Activated naive CD8-positive, alpha-beta T cell treated with anti-CD3 and anti-CD28 coated beads, Interleukin-2, amount 10 ng/mL, durations not matched to agents 7 days and 5 days (primary cell): ENCODE results near the gene ATE1. TPM values are rescaled to one million over a fixed set of nuclear protein-coding genes. Genes with fewer than 3 reads are reported as not detected.
A peak's percentile ranks its signal among the peaks of the same experiment; 100 is the strongest.
"Not testable (repeated sequence)": the region's sequence is repeated elsewhere in the genome, so short reads cannot be mapped to it uniquely, and the experiment has no call there.

Experiments used
- ATAC-seq: fragments of 150-1000 bp; cut with Tn5 transposase; one replicate; pipeline ENCODE4 v1.10.0; 2021; ENCODE audit warnings: low read depth, moderate library complexity
- POLR2A ChIA-PET: fragments of 350-600 bp; sonication (Branson Sonifier 250); formaldehyde crosslinking; loops from one replicate; lab custom pipeline; 2021; ENCODE audit warnings: antibody characterized with exemption; lab: Charles Lee
- DNase-seq: peaks from one replicate; pipeline ENCODE4 v3.0.0; 2021
- H3K27ac Mint-ChIP-seq: one replicate; pipeline ENCODE4 v1.8.0; 2022; ENCODE audit warnings: mild to moderate bottlenecking, mixed read lengths
- H3K27me3 Mint-ChIP-seq: one replicate; pipeline ENCODE4 v1.8.0; 2022; ENCODE audit warnings: mild to moderate bottlenecking, moderate library complexity, mixed read lengths
- H3K36me3 Mint-ChIP-seq: one replicate; pipeline ENCODE4 v1.8.0; 2021; ENCODE audit warnings: mild to moderate bottlenecking, mixed read lengths
- H3K4me1 Mint-ChIP-seq: one replicate; pipeline ENCODE4 v1.8.0; 2021; ENCODE audit warnings: mixed read lengths
- H3K4me3 Mint-ChIP-seq: one replicate; pipeline ENCODE4 v1.8.0; 2022; ENCODE audit warnings: mild to moderate bottlenecking, moderate library complexity, mixed read lengths
- H3K9me3 Mint-ChIP-seq: one replicate; pipeline ENCODE4 v1.8.0; 2021; ENCODE audit warnings: mixed read lengths
- total RNA-seq, 2 experiments: library from RNA; stranded (reverse); gene quantifications; one replicate each; pipeline ENCODE4 v1.2.3, GENCODE V29; 2021

Gene ATE1
- total RNA-seq, result 10 to 100 TPM; 21.9 to 27.1 TPM

DNA sequence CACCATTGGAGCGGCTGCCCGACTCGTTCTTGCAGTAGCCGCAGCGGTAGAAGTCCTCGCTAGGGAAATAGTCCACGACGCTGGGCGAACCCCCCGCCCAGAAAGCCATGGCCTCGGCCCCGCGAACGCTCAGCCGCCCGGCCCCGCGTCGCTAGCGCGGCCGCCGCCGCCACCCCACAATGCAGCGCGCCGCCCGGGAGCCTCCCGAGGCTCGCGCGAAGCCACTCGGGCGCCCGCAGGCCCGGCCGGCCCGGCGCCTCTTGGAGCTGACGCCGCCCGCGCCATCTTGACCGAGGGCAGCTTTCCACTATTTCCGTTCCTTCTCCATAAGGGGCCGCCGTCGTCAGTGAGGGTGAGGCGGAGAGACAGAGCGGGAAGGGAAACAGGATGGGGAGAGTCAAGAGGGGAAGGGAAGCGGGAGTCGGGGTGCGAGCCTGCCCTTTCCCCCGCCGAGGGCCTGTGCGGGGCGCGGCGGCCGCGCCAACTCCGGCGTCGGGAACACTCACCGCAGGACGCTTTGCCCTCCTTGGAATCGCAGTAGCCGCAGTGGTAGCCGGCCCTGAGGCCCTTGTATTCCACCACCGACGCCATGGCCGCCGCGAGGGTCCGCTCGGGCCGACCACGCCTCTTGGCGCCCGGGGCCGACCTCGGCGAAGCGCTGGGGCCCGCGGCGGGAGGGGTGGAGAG, at the start of gene ATE1:
Gene ATE1 (minus strand): TSS at position 191 of the 687 bp plus-strand sequence. CDS start 82 bp downstream, at position 109.
- no peaks in the 10 kb centered on the region for H3K27me3 Mint-ChIP-seq
- H3K36me3 Mint-ChIP-seq, result peaks cover 1% of the 10 kb centered on the region
- no peaks in the 10 kb centered on the region for H3K9me3 Mint-ChIP-seq
- peak within 1 kb of the TSS; percentile 93 for H3K4me3 Mint-ChIP-seq
- DNase-seq (peak; percentile 89), ATAC-seq (peak; percentile 94)
- peaks cover 7% of the 10 kb centered on the region for H3K4me1 Mint-ChIP-seq
- POLR2A ChIA-PET, result interaction anchor here (0.8 to 2.6 kb wide), 4 partner anchors 12 to 50 kb away, joined by 3 to 11 read pairs (median 4); no protein-coding TSS in a partner anchor
- H3K27ac Mint-ChIP-seq, result peak within 1 kb of the TSS; percentile 95

DNA sequence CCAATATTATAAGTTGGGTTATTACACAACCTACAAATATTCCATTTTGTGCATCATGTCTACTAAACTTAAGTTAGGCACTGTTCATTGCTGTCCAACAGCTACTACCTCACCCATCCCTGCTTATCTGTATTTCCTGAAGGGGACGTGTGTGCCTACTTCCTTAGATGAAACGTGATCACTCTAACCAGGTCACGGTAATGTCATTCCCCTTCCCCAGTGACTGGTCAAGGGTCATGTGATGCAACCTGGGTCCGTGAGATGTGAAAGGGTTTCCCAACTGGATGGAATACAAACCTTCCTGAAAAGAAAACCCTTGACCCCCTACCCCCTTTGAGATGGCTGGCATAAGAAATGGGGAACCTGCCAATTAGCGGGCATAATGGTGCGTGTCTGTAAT, 48.8 kb upstream of the ATE1 start:
- POLR2A ChIA-PET, result no interaction called here
- DNase-seq, result no peak
- H3K27ac Mint-ChIP-seq, result no peak overlapping the region
- H3K4me3 Mint-ChIP-seq, result no peak overlapping the region
- peaks cover 13% of the 10 kb centered on the region for H3K4me1 Mint-ChIP-seq
- no peak for ATAC-seq
- H3K9me3 Mint-ChIP-seq, result peaks cover 5% of the 10 kb centered on the region
- no peaks in the 10 kb centered on the region for H3K27me3 Mint-ChIP-seq
- H3K36me3 Mint-ChIP-seq, result peaks cover 7% of the 10 kb centered on the region

DNA sequence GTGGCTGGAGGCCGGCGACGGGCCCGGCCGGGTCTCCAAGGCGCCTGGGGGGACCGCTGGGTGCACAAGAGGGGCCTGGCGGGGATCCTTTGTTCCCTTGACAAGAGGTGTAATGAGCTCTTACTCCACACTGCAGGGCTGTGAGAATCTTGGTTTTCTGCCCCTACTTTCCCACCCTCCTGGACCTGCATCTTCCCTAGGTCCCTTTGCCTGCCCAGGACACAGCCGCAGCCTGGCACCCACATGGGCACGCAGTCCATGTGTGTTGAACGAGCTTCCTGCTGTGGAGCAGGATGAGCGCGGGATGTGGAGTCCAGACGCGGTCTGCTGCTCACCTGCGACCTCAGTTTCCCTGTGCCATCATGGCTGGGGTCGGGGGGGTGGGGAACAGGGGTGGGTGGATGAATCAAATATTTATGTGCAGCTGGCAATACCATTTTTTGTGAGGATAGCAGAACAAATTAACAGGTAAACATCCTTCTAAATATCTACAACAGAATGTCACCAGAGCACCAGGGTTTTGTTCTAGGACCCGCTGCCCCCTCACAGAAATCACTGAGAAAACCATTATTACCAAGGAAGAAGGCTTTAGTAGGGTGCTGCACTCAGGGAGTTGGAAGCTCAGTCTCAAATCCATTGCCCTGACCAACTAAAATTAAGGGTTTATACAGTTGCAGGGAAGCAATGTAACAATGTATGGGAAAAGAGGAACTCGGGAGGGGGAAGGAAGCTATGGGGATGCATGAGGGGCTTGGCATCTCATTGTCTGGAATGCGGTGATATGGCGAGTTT, 47.7 kb upstream of the ATE1 start:
- Mint-ChIP-seq H3K4me3 (peak overlapping the region; percentile 69), H3K36me3 (peaks cover 10% of the 10 kb centered on the region), H3K27ac (no peak overlapping the region), H3K4me1 (peaks cover 13% of the 10 kb centered on the region), H3K27me3 (no peaks in the 10 kb centered on the region), H3K9me3 (peaks cover 5% of the 10 kb centered on the region)
- POLR2A ChIA-PET, result interaction anchor here (1.3 kb wide), 1 partner anchor 48 kb away, joined by 4 read pairs; the partner anchor contains the start of gene ATE1
- DNase-seq, result no peak
- ATAC-seq, result no peak

DNA sequence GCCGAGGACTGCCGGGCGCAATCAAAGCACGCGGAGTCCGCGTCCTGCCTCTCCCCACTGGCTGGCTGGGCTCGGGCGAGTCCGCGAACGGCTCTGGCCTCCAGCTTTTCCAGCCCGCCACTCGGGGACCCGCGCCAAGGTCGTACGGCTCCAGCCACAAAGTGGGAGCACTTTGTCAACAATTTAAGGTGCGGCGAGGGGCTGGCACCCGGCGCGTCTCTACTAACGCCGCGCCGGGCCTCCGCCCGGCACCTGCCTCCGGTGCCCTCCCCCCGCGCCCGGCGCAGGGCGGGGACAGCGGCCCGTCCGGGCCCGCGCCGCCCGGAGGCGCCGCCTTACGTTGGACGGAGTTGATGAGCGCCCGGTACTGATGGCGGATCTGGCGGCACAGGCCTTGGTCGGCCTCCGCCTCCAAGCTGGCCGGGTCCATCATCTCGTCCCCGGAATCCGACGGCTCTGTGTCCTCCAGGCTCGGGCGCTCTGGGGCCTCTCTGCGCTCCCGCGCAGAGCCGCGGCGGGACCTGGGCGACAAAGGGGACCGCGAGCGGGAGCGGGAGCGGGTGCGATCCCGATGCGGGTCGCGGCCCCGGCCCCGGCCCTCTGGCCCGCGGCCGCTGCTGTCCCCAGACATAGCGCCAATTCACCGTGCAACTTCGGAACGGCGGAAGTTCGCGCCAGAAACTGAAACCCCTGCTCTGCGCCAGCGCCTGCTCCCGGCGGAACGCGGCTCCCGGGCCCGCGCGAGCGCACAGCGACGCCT, 46.9 kb upstream of the ATE1 start, which contains the start of gene NSMCE4A:
Gene NSMCE4A (minus strand): TSS at position 683 of the 760 bp plus-strand sequence. CDS start 52 bp downstream, at position 631.
- ATAC-seq (peak; percentile 90), DNase-seq (peak; percentile 82)
- Mint-ChIP-seq H3K4me1 (peaks cover 13% of the 10 kb centered on the region), H3K4me3 (peak within 1 kb of the TSS; percentile 86), H3K27me3 (no peaks in the 10 kb centered on the region), H3K9me3 (peaks cover 5% of the 10 kb centered on the region), H3K36me3 (peaks cover 10% of the 10 kb centered on the region), H3K27ac (peak within 1 kb of the TSS; percentile 73)
- POLR2A ChIA-PET, result interaction anchor here (0.6 to 1.9 kb wide), 4 partner anchors 10 to 989 kb away, joined by 4 to 11 read pairs (median 4); partner anchors contain the start of gene ATE1

DNA sequence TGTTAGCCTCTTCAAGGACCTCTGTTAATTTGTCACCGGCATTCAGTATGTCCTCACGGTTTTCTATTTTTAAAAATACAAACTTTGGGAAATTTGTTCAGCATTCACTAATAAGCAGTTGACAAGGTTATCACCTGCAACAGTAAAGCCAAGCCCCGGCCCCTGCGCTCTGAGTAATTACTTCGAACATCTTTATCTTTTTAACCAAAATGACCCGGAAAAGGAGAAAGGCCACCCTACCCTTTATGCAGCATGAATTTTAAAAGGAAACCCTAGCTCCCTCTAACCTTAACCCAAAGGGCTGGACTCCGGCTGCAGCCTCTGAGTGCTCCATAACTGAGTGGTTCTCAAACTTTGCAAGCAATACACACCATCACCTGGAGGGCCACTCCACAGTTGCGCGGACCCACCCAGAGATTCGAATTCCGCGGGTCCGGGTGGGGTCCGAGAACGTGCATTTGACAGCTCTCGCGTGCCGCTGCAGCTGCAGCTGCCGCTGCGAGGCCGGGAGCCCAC, 46.2 kb upstream of the ATE1 start:
- DNase-seq, result no peak
- no peak for ATAC-seq
- POLR2A ChIA-PET, result interaction anchor here (0.6 to 1.9 kb wide), 3 partner anchors 9 to 988 kb away, joined by 4 to 11 read pairs (median 4); partner anchors contain the start of gene ATE1
- Mint-ChIP-seq H3K27ac (peak overlapping the region; percentile 73), H3K4me3 (peak overlapping the region; percentile 86), H3K4me1 (peaks cover 13% of the 10 kb centered on the region), H3K36me3 (peaks cover 10% of the 10 kb centered on the region), H3K27me3 (no peaks in the 10 kb centered on the region), H3K9me3 (peaks cover 5% of the 10 kb centered on the region)

DNA sequence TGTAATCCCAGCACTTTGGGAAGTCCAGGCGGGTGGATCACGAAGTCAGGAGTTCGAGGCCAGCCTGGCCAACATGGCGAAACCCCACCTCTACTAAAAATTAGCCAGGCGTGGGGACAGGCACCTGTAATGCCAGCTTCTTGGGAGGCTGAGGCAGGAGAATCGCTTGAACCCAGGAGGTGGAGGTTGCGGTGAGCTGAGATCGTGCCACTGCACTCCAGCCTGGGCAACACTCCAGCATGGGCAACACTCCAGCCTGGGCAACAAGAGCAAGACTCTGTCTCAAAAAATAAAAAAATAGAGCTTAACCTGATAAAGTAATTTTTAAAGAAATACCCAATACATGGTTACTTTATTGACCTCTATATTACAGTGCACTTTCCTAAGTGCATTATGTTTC, 41.3 kb upstream of the ATE1 start:
- H3K4me3 Mint-ChIP-seq, H3K27ac Mint-ChIP-seq, H3K9me3 Mint-ChIP-seq, DNase-seq, ATAC-seq, POLR2A ChIA-PET, H3K27me3 Mint-ChIP-seq: not testable (repeated sequence)
- peaks cover 12% of the 10 kb centered on the region for H3K4me1 Mint-ChIP-seq
- H3K36me3 Mint-ChIP-seq, result peaks cover 23% of the 10 kb centered on the region

DNA sequence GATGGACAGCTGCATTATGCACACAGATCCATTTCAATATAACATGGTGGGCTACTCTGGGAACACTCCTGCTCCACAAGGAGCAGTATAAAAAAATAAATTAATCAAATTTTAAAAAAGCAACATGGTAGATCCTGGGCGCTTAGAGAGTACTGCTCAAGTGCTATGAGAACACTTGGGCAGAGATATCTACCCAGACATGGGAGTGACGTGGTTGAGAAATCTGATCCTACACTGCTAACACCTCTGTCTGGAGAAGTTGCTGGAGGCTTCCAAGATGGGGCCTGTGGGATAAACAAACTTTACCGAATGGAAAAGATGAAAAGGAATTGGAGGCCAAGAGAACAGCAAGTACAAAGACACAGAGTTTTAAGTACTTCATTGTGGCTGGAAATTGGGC, 38.2 kb upstream of the ATE1 start:
- Mint-ChIP-seq H3K4me1 (no peaks in the 10 kb centered on the region), H3K9me3 (no peaks in the 10 kb centered on the region), H3K36me3 (peaks cover 27% of the 10 kb centered on the region), H3K4me3 (no peak overlapping the region), H3K27me3 (no peaks in the 10 kb centered on the region), H3K27ac (peak overlapping the region; percentile 63)
- no peak for DNase-seq
- ATAC-seq, result no peak
- POLR2A ChIA-PET, result interaction anchor here (1.3 kb wide), 1 partner anchor 8 kb away, joined by 4 read pairs; no protein-coding TSS in a partner anchor

DNA sequence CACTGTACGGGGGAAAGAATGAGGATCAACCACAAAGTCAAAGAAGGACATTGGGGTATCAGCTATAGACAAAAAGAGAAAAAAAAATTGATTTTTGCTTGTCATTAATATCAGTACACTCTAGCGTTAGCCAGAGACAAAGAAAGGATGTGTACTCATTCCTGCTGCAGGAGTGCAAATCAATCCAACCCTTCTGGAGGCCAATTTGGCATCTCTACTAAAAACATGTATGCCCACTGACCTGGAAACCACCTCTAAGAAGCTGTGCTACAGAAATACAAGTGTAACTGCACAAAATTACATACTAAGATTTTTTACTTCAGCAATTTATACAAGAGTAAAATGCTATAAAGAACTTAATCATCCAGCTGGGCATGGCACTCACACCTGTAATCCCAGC, 33.6 kb upstream of the ATE1 start:
- DNase-seq, result no peak
- Mint-ChIP-seq H3K4me3 (no peak overlapping the region), H3K9me3 (no peaks in the 10 kb centered on the region), H3K36me3 (peaks cover 29% of the 10 kb centered on the region), H3K27ac (no peak overlapping the region), H3K4me1 (no peaks in the 10 kb centered on the region), H3K27me3 (no peaks in the 10 kb centered on the region)
- ATAC-seq, result no peak
- POLR2A ChIA-PET, result no interaction called here

DNA sequence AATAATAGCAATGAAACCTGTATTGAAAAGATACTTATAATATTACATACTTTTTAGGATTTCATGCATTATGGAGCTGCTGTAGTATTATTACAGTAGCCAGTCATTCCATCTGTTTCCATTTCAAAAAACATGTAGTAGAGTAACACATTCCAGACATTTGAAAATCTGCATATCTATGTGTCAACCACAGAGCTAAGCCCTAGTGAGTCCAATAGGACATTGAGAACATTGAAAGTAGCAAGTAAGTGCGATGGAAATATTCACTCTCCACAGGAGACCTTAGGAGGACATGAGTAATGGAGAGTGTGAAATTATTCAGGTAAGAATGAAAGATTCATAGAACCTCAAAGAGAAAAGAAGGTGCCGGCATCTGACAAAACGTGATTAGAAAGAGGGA, 31.8 kb upstream of the ATE1 start:
- peaks cover 27% of the 10 kb centered on the region for H3K36me3 Mint-ChIP-seq
- H3K27ac Mint-ChIP-seq, result no peak overlapping the region
- POLR2A ChIA-PET, result interaction anchor here (0.9 kb wide), 1 partner anchor 11 kb away, joined by 5 read pairs; no protein-coding TSS in a partner anchor
- no peaks in the 10 kb centered on the region for H3K27me3 Mint-ChIP-seq
- H3K4me1 Mint-ChIP-seq, result no peaks in the 10 kb centered on the region
- ATAC-seq (no peak), DNase-seq (no peak)
- H3K9me3 Mint-ChIP-seq, result no peaks in the 10 kb centered on the region
- no peak overlapping the region for H3K4me3 Mint-ChIP-seq

DNA sequence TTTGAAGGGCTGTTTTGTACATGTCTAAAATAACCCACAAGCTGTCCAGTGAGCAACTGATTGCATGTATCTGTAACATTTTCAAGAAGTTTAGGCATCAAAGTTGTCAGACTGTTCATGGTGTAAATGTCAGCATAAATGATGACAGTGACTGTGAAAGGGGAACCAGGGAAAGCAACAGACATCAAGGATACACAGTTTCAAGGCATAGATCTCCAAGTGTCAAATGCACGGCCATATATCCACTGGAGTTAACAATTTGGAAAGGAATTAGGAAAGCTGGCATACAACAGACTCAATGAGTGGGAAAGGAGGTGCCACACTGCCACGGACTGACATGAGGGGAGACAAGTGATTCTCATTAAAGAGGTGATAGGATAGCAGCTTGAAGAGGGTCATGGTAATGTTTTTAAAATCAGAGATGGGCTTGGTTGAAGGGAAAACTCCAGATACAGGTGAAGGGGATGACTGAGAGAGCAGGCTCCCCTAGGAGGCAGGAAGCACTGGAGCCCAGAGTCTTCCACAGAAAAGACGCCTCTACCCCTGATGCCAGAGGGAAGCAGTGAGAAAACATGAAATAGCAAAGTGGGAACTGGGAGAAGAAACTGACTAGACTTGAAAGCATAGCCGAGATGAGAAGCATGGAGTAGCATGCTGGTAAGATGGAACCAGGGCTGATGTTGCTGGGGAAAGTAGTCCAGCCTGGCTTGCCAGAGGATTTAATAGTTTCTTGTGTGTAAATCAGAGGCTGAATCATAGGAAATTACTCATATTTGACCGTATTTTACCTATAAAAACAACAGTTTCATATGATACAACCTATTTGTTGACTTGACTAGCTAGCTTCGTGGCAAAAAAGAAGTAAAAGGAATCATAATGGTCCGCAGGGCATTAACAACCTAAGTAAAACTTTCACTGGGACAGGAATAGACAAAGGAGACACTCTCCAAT, 28.6 kb upstream of the ATE1 start:
- Mint-ChIP-seq H3K36me3 (peaks cover 15% of the 10 kb centered on the region), H3K4me3 (no peak overlapping the region), H3K9me3 (no peaks in the 10 kb centered on the region), H3K27ac (peak overlapping the region; percentile 23), H3K27me3 (no peaks in the 10 kb centered on the region), H3K4me1 (no peaks in the 10 kb centered on the region)
- POLR2A ChIA-PET, result no interaction called here
- no peak for DNase-seq
- ATAC-seq, result no peak

DNA sequence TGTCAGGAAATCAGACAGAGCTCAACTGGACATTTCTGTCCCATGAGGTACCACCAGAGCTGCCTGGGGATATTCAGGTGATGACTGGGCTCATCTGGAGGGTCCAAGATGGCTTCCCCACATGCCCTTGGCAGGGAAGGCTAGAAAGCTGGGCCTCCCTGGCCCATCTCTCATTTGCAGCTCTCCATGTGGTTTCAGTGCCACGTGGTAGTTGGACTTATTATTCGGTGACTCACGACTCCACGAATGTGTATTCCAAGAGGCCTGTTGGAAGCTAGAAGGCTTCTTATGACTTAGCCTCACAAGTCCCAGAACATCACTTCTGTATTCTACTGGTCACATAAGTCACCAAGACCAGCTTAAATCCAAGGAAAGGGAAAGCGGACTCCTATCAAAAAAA, 24.4 kb upstream of the ATE1 start:
- DNase-seq, result no peak
- Mint-ChIP-seq H3K4me1 (no peaks in the 10 kb centered on the region), H3K27ac (no peak overlapping the region), H3K4me3 (no peak overlapping the region), H3K9me3 (no peaks in the 10 kb centered on the region), H3K36me3 (peaks cover 10% of the 10 kb centered on the region), H3K27me3 (no peaks in the 10 kb centered on the region)
- POLR2A ChIA-PET, result no interaction called here
- ATAC-seq, result no peak

DNA sequence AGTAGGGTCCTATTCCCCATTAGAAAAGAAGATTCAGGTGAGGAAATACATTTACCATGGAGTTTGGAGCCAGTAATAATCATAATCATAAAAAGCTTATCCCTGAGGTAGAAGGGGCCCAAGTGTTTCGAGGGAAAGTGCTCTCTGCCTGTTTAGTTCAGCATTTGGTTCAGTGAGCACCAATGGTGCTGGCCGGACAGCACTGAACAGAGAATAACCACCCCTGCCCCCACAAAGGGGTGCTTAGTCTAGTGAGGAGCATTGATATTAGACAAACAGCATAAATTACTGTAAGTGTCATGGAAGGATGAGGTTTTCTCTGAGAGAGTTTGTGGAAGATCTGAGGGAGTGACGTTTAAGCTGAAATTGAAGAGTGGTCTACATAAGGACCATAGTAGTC, 21.6 kb upstream of the ATE1 start:
- ATAC-seq (no peak), DNase-seq (no peak)
- H3K4me3 Mint-ChIP-seq, result no peak overlapping the region
- H3K4me1 Mint-ChIP-seq, result no peaks in the 10 kb centered on the region
- H3K27ac Mint-ChIP-seq, result no peak overlapping the region
- POLR2A ChIA-PET, result no interaction called here
- no peaks in the 10 kb centered on the region for H3K27me3 Mint-ChIP-seq
- H3K9me3 Mint-ChIP-seq, result no peaks in the 10 kb centered on the region
- H3K36me3 Mint-ChIP-seq, result no peaks in the 10 kb centered on the region
